ENCODE data around the gene PLCL2. TPM values are rescaled to one million over a fixed set of nuclear protein-coding genes. Genes with fewer than 3 reads are reported as not detected.

Gene PLCL2
- total and polyA plus RNA-seq, 7 donors = 8.0 to 12.6 (median 11.6) TPM

- Histone ChIP-seq H3K4me3 (no peak overlapping the region), H3K36me3 (no peaks in the 10 kb centered on the region), H3K27ac (no peak overlapping the region), H3K4me1 (peaks cover 0 to 8% (median 0%) of the 10 kb centered on the region in 4 donors), H3K27me3 (no peaks in the 10 kb centered on the region), H3K9me3 (no peaks in the 10 kb centered on the region)
- no peak for TF ChIP-seq EP300 (IDR thresholded peaks at IDR 0.05)
- no peak for TF ChIP-seq POLR2A (IDR thresholded peaks at IDR 0.05)
- no peak for TF ChIP-seq CTCF (IDR thresholded peaks at IDR 0.05)
- no peak for TF ChIP-seq POLR2AphosphoS5 (IDR thresholded peaks at IDR 0.05)
- DNase-seq = no peak
- intact Hi-C loops (cut with DNase I) = no loop called here
- WGBS, 2 donors = 94 to 95% methylated on average over 1 of the region's 1 CpG
These were observed 154.3 kb downstream of the PLCL2 start for GRCh38 chr3:17038900-17039553.

GRCh38 chr3:17039594-17039993 is 154.8 kb downstream of the PLCL2 start:
- H3K36me3 ChIP-seq = no peaks in the 10 kb centered on the region
- no peaks in the 10 kb centered on the region for H3K9me3 ChIP-seq
- H3K4me3 ChIP-seq = no peak overlapping the region
- no peak for DNase-seq
- H3K4me1 ChIP-seq = peaks cover 0 to 8% (median 0%) of the 10 kb centered on the region in 4 donors
- WGBS, 2 donors = 34 to 54% methylated on average over 2 of the region's 2 CpGs
- no peak for TF ChIP-seq CTCF (IDR thresholded peaks at IDR 0.05)
- no peak for TF ChIP-seq POLR2A (IDR thresholded peaks at IDR 0.05)
- TF ChIP-seq EP300 (IDR thresholded peaks at IDR 0.05) = no peak
- no peak for TF ChIP-seq POLR2AphosphoS5 (IDR thresholded peaks at IDR 0.05)
- intact Hi-C loops (cut with DNase I) = no loop called here
- H3K27me3 ChIP-seq = no peaks in the 10 kb centered on the region
- H3K27ac ChIP-seq = no peak overlapping the region

- intact Hi-C loops (cut with DNase I) = no loop called here
These were observed 155.7 kb downstream of the PLCL2 start for GRCh38 chr3:17040322-17040989.

GRCh38 chr3:17040990-17041377 is 156.2 kb downstream of the PLCL2 start:
- TF ChIP-seq POLR2AphosphoS5 (IDR thresholded peaks at IDR 0.05) (no peak), EP300 (IDR thresholded peaks at IDR 0.05) (no peak), CTCF (IDR thresholded peaks at IDR 0.05) (no peak), POLR2A (IDR thresholded peaks at IDR 0.05) (no peak)
- H3K9me3 ChIP-seq = no peaks in the 10 kb centered on the region
- no peaks in the 10 kb centered on the region for H3K27me3 ChIP-seq
- intact Hi-C loops (cut with DNase I) = no loop called here
- DNase-seq = no peak
- peaks cover 0 to 8% (median 0%) of the 10 kb centered on the region in 4 donors for H3K4me1 ChIP-seq
- WGBS, 2 donors = 34 to 74% methylated on average over 5 of the region's 5 CpGs
- H3K4me3 ChIP-seq = no peak overlapping the region
- H3K36me3 ChIP-seq = no peaks in the 10 kb centered on the region
- no peak overlapping the region for H3K27ac ChIP-seq

More at GRCh38 chr3:17040322-17040989, 155.7 kb downstream of the PLCL2 start:
- TF ChIP-seq POLR2AphosphoS5 (IDR thresholded peaks at IDR 0.05) (no peak), EP300 (IDR thresholded peaks at IDR 0.05) (no peak), POLR2A (IDR thresholded peaks at IDR 0.05) (no peak), CTCF (IDR thresholded peaks at IDR 0.05) (no peak)
- WGBS, 2 donors = 93 to 97% methylated on average over 5 of the region's 5 CpGs
- Histone ChIP-seq H3K4me3 (no peak overlapping the region), H3K27me3 (no peaks in the 10 kb centered on the region), H3K27ac (no peak overlapping the region), H3K4me1 (peaks cover 0 to 8% (median 0%) of the 10 kb centered on the region in 4 donors), H3K36me3 (no peaks in the 10 kb centered on the region), H3K9me3 (no peaks in the 10 kb centered on the region)
- DNase-seq = no peak
